SK-N-MC (cell line): ENCODE data around the gene SNRPN.

ENCODE experiments used
- DNase-seq: peaks from one replicate; pipeline ENCODE4 v3.0.0-alpha.2; 2011; ENCODE audit warnings: low read depth, low spot score
- H3K27ac ChIP-seq: fragments of 200-600 bp; sonication (generic); 2 replicates; pipeline ENCODE4 v1.5.1; 2016; ENCODE audit warnings: mixed run types
- H3K36me3 ChIP-seq: fragments of 200-600 bp; sonication (generic); 2 replicates; pipeline ENCODE4 v1.6.1; 2017; ENCODE audit warnings: antibody characterized with exemption, low read length, mixed read lengths; ENCODE audit not compliant: insufficient read depth
- H3K4me3 ChIP-seq: fragments of 200-600 bp; sonication (generic); 2 replicates; pipeline ENCODE4 v1.5.1; 2016
- H3K9ac ChIP-seq: fragments of 200-600 bp; sonication (generic); 2 replicates; pipeline ENCODE4 v1.8.0; 2017; ENCODE audit warnings: mixed run types, mixed read lengths; ENCODE audit not compliant: insufficient read length
- H3K9me3 ChIP-seq: fragments of 200-600 bp; sonication (generic); 2 replicates; pipeline ENCODE4 v1.6.1; 2017; ENCODE audit warnings: low read depth, mild to moderate bottlenecking, antibody characterized with exemption, low read length, moderate library complexity, mixed read lengths
- EZH2 ChIP-seq: fragments of 200-600 bp; sonication (generic); IDR thresholded peaks from one replicate; pipeline ENCODE4 v1.6.1; 2017; ENCODE audit warnings: antibody characterized with exemption
- FOXP2 ChIP-seq: optimal IDR thresholded peaks from 2 replicates; pipeline ENCODE3; 2011; ENCODE audit warnings: mild to moderate bottlenecking, moderate library complexity; ENCODE audit not compliant: insufficient read depth; ENCODE audit errors: extremely low read length, control extremely low read depth
- POLR2AphosphoS5 ChIP-seq: IDR thresholded peaks from 2 replicates; pipeline ENCODE4 v1.6.1; 2012; ENCODE audit warnings: mild to moderate bottlenecking, low read depth, low read length, borderline replicate concordance

The SNRPN gene

DNA sequence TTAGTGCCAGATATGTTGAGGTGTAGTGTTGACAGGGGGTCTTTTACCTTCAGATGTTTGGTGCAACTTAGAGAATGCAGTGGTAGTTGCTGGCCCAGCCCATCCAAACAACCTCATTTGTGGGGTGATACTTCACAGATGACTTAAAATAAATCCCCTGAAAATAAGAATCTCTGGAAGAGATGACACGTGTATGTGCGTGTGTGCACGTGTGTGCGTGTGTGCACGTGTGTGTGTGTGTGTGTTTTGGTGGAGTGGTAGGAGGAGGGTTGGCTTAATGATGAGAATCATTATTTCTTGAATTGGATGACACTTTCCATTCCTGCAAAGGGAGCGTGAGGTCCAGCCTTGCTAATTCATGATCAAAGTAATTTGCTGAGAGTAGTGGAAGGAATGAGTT lies 31.9 kb downstream of the SNRPN start:
- TF ChIP-seq POLR2AphosphoS5 (no peak), FOXP2 (no peak), EZH2 (no peak)
- no peak overlapping the region for H3K9ac ChIP-seq
- no peaks in the 10 kb centered on the region for H3K9me3 ChIP-seq
- no peak for DNase-seq
- H3K36me3 ChIP-seq = peaks cover 86% of the 10 kb centered on the region
- H3K4me3 ChIP-seq = no peak overlapping the region
- no peak overlapping the region for H3K27ac ChIP-seq

- no peak overlapping the region for H3K9ac ChIP-seq
- H3K4me3 ChIP-seq = no peak overlapping the region
- peaks cover 47% of the 10 kb centered on the region for H3K36me3 ChIP-seq
- no peak overlapping the region for H3K27ac ChIP-seq
- no peak for DNase-seq
- peaks cover 7% of the 10 kb centered on the region; the same call in 1 of the 2 replicates for H3K9me3 ChIP-seq
- TF ChIP-seq FOXP2 (no peak), EZH2 (no peak), POLR2AphosphoS5 (no peak)
Observed at GRCh38 chr15:25019434-25019833, 64.6 kb downstream of the SNRPN start.

GRCh38 chr15:25022233-25022632 lies 67.4 kb downstream of the SNRPN start:
- H3K36me3 ChIP-seq = peaks cover 63% of the 10 kb centered on the region
- no peak for TF ChIP-seq FOXP2
- no peak for TF ChIP-seq EZH2
- no peak for TF ChIP-seq POLR2AphosphoS5
- peaks cover 3% of the 10 kb centered on the region; the same call in 1 of the 2 replicates for H3K9me3 ChIP-seq
- no peak overlapping the region for H3K9ac ChIP-seq
- H3K27ac ChIP-seq = no peak overlapping the region
- H3K4me3 ChIP-seq = no peak overlapping the region
- DNase-seq = no peak
